Kidney epithelial cell (primary cell): ENCODE measurements around the gene RBM26. TPM values are rescaled to one million over a fixed set of nuclear protein-coding genes. Genes with fewer than 3 reads are reported as not detected.

ENCODE experiments used
- DNase-seq: peaks from one replicate; pipeline ENCODE4 v3.0.0-alpha.2; 2010; ENCODE audit warnings: low read depth
- H3K27me3 ChIP-seq: 2 replicates; pipeline ENCODE4 v1.6.0; 2011; ENCODE audit warnings: low read length; ENCODE audit not compliant: control insufficient read depth, insufficient read depth
- H3K36me3 ChIP-seq: 2 replicates; pipeline ENCODE4 v1.5.1; 2011; ENCODE audit warnings: low read length; ENCODE audit not compliant: control insufficient read depth, insufficient read depth
- H3K4me3 ChIP-seq: 2 replicates; pipeline ENCODE4 v1.5.1; 2011; ENCODE audit warnings: low read depth, mild to moderate bottlenecking, control low read depth, low read length
- total RNA-seq: library from RNA; depleted of rRNA; stranded (reverse); fragments of >200 nt; gene quantifications from 2 replicates; pipeline ENCODE4 v1.2.3, GENCODE V29; 2015
- TF ChIP-seq, protein P1 (sequence below): IDR thresholded peaks from 2 replicates; pipeline ENCODE4 v1.5.1; 2011; ENCODE audit warnings: mild to moderate bottlenecking, moderate library complexity, low read length, control low read depth, inconsistent platforms; ENCODE audit not compliant: insufficient read depth, poor library complexity, severe bottlenecking

The RBM26 gene
- total RNA-seq, 1 donor from 2014 or later, result 25.6 TPM

DNA sequence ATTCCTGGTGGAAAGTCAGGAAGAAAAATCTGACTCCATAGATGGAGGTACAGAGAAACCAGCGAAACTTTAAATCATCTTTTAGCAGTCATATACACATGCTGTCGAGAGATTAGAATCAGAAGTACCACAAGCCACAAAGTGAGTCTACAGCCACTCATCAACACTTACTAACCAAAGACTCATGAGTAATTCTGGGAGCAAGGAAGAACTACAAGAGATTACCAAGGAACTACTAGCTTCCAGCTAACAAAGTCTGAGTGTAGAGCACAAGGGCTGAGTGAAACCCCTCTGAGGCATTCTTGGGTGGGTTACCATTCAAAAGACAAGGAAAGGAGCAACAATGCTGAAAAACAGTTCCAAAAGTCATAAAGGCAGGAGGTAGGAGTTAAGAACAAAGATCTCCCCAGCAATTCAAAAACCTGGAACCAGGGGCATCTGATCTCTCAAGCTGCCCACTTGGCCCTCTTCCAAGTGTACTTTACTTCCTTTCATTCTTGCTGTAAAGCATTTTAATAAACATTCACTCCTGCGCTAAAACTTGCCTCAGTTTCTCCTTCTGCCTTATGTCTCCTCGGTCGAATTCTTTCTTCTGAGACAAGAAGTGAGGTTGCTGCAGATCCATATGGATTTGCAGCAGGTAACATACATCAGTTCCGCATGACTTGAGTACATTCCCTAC is 13.0 kb downstream of the RBM26 start:
- Histone ChIP-seq H3K27me3 (no peaks in the 10 kb centered on the region), H3K36me3 (no peaks in the 10 kb centered on the region), H3K4me3 (no peak overlapping the region)
- no peak for DNase-seq
- TF ChIP-seq, protein P1, sequence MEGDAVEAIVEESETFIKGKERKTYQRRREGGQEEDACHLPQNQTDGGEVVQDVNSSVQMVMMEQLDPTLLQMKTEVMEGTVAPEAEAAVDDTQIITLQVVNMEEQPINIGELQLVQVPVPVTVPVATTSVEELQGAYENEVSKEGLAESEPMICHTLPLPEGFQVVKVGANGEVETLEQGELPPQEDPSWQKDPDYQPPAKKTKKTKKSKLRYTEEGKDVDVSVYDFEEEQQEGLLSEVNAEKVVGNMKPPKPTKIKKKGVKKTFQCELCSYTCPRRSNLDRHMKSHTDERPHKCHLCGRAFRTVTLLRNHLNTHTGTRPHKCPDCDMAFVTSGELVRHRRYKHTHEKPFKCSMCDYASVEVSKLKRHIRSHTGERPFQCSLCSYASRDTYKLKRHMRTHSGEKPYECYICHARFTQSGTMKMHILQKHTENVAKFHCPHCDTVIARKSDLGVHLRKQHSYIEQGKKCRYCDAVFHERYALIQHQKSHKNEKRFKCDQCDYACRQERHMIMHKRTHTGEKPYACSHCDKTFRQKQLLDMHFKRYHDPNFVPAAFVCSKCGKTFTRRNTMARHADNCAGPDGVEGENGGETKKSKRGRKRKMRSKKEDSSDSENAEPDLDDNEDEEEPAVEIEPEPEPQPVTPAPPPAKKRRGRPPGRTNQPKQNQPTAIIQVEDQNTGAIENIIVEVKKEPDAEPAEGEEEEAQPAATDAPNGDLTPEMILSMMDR, result no peak

DNA sequence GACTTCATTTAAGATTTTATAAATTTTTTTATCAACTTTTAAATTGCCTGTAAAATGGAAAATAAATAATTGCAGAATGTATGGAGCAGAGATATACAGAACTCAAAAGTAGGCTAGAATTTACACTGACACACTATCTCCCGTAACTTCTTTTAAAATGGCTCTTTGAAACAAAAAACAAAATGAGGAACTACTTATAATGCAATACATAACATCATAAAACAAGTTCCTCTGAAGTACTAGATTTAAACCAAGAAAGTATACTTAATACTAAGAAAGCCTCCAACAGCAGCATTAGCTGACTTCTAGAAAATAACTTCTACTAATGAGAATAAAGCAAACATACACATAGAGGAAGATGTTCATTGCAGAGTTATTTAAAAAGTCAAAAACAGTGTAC is 17.0 kb downstream of the RBM26 start:
- no peaks in the 10 kb centered on the region for H3K27me3 ChIP-seq
- no peak overlapping the region for H3K4me3 ChIP-seq
- H3K36me3 ChIP-seq, result no peaks in the 10 kb centered on the region
- DNase-seq, result no peak
- TF ChIP-seq, protein P1, result no peak

DNA sequence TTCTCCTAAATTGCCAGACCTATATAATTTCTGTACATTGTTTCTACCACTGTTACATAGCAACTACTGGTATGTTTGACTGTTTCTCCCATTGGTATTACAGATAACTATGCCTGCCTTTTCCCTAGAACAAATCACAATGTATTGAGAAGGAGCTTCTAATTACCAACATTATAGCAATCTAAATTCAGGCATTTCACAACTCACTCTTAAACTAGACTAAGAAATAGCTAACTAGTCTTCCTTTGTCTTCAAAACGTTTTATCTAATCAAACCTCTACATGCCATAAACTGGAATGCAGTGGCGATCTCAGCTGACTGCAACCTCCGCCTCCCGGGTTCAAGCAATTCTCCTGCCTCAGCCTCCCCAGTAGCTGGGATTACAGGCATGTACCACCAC is 18.2 kb downstream of the RBM26 start:
- DNase-seq, result no peak
- no peak overlapping the region for H3K4me3 ChIP-seq
- H3K27me3 ChIP-seq, result no peaks in the 10 kb centered on the region
- H3K36me3 ChIP-seq, result no peaks in the 10 kb centered on the region
- TF ChIP-seq, protein P1, result no peak

DNA sequence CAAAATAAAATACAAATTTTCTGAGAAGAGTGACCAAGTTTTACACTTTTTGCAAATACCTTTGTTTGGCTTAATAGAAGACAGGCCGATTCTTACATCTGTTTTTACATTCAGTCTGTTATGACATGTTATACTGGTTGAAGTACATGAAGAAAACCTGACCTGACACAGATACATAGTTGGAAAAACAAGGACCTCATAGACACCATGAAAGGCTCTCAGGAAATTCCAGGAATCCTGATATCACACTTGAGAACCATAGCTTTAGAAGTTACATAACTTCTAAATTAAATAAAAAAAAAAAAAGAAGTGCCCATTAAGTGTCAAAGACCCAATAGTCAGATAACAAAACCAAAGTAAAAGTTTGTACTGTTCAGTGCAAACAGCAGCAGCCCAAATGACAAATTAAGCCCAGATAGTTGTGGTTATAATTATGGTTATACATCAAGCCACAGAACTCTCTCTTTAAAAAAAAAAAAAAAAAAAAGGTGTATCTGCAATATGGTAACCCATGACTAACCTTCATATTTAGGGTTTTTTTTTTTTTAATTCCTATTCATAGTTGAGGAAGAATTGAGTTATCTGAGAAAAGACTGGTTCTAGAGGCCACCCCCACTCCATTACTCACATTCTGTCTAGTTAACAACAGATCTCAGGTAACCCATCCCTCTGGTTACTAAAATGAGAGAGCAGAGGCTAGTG is 19.8 kb downstream of the RBM26 start:
- H3K27me3 ChIP-seq, result no peaks in the 10 kb centered on the region
- TF ChIP-seq, protein P1, result no peak
- no peak overlapping the region for H3K4me3 ChIP-seq
- DNase-seq, result no peak
- H3K36me3 ChIP-seq, result no peaks in the 10 kb centered on the region

DNA sequence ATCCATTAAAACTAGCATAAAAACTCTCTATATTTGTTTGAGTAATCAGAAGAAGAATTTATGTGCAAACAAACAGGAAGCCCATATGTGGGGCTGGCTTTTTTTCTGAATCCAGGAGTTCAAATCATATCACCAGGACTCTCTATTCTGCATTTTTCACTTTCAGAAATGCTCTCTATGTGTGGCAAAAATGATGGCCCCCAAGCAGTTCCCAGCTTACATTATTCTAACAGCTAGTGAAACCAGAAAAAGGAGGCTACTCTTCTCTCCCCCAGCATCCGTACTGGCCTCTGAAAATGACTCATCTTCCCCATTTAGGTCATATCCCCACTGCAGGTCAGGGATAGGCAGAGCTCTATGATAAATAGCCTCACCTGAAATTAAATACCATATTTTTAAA is 20.4 kb downstream of the RBM26 start:
- no peak overlapping the region for H3K4me3 ChIP-seq
- TF ChIP-seq, protein P1, result no peak
- no peaks in the 10 kb centered on the region for H3K27me3 ChIP-seq
- DNase-seq, result no peak
- no peaks in the 10 kb centered on the region for H3K36me3 ChIP-seq
